GM12875 (cell line): ENCODE results near the gene ASCC1.

Experiments
- H3K4me3 ChIP-seq: one replicate; pipeline ENCODE4 v1.5.1; 2011; ENCODE audit warnings: low read depth, low read length, control low read depth
- CTCF ChIP-seq: IDR thresholded peaks from 2 replicates; pipeline ENCODE4 v1.5.1; 2011; ENCODE audit warnings: low read depth, mild to moderate bottlenecking, control low read depth, inconsistent platforms, low read length, moderate library complexity, borderline replicate concordance; ENCODE audit not compliant: insufficient read depth

Gene ASCC1

GRCh38 chr10:72215611-72216549 is at the start of gene ASCC1, which contains the start of gene ANAPC16:
Gene ASCC1 (minus strand): TSS chr10:72216276. CDS start chr10:72213298, 2,978 bp downstream.
Gene ANAPC16 (plus strand): TSS chr10:72216012. CDS start chr10:72223915, 7,903 bp downstream.
- TF ChIP-seq CTCF: no peak
- H3K4me3 ChIP-seq: peak within 1 kb of the TSS; percentile 55

GRCh38 chr10:72265508-72265907 is 49.4 kb upstream of the ASCC1 start:
- no peak for TF ChIP-seq CTCF
- no peak overlapping the region for H3K4me3 ChIP-seq

- no peak for TF ChIP-seq CTCF
- H3K4me3 ChIP-seq: no peak overlapping the region
Observed at GRCh38 chr10:72264536-72264935, 48.5 kb upstream of the ASCC1 start.

- TF ChIP-seq CTCF: no peak
- H3K4me3 ChIP-seq: no peak overlapping the region
Observed at GRCh38 chr10:72263613-72264241, 47.7 kb upstream of the ASCC1 start.

- no peak for TF ChIP-seq CTCF
- no peak overlapping the region for H3K4me3 ChIP-seq
Observed at GRCh38 chr10:72261784-72262404, 45.8 kb upstream of the ASCC1 start.

- H3K4me3 ChIP-seq: peak overlapping the region; percentile 48
Observed at GRCh38 chr10:72260976-72261783, 45.1 kb upstream of the ASCC1 start.

More at GRCh38 chr10:72260976-72261783, 45.1 kb upstream of the ASCC1 start:
- no peak for TF ChIP-seq CTCF
